Endothelial cell of hepatic sinusoid (primary cell): ENCODE results near the gene IL17RB.

Experiments used
- in situ Hi-C: cut with HindIII; loops from 2 replicates; pipeline ENCODE4 v1.10.0; 2017; ENCODE audit warnings: low sequenced_read_pairs

Gene IL17RB

GRCh38 chr3:53811143-53811927 lies 35.0 kb upstream of the IL17RB start:
- in situ Hi-C loops = no loop called here

DNA sequence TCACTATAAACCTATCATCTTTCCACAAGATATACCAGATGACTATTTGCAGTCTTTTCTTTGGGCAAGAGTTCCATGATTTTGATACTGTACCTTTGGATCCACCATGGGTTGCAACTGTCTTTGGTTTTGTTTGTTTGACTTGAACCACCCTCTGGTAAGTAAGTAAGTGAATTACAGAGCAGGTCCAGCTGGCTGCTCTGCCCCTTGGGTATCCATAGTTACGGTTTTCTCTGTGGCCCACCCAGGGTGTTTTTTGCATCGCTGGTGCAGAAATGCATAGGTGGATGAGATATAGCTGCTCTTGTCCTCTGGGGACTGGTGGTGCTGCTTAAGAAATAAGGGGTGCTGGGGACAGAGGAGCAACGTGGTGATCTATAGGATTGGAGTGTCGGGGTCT lies 33.9 kb upstream of the IL17RB start:
- in situ Hi-C loops = no loop called here

GRCh38 chr3:53813229-53813628 lies 33.1 kb upstream of the IL17RB start:
- in situ Hi-C loops = no loop called here

GRCh38 chr3:53813876-53814275 lies 32.5 kb upstream of the IL17RB start:
- in situ Hi-C loops = no loop called here

- in situ Hi-C loops = no loop called here
These were observed 31.3 kb upstream of the IL17RB start for GRCh38 chr3:53815067-53815466.

DNA sequence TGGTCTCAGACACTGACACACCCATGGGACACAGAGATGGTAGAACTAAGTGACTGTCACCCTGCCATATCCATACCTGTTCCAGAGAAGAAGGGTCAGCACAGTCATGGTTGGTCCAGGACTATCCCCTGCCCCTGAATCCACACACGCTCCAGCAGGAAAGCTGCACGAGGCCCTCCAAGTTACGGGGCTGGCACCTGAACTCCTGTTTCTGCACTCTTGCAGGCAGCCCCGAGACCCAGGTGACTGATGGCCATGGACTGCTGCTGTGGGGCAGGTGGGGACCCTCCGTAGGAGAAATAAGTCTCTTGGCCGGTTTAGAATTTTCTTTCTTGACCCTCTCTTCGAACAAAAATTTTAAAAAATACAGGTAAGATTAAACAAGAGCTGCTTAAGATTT lies 30.7 kb upstream of the IL17RB start:
- in situ Hi-C loops = no loop called here

DNA sequence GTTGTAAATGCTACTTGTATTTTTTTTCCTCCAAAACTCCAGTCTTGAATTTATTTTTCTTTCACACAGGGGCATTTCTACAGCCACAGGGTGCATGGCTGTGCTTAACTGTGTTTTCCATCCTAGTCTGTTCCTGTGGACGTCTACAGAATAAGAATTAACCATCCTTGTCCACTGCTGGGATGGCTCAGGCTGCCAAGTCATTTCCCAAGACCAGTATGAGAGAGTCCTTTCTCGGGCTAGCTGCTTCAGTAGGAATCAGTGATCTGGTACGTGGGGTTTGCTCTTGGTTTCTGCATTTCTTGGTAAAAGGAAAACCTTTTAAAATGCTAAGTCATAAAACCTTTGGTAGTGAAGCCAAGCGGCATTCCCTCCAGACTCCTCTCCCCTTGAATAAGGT lies 29.9 kb upstream of the IL17RB start:
- in situ Hi-C loops = no loop called here

DNA sequence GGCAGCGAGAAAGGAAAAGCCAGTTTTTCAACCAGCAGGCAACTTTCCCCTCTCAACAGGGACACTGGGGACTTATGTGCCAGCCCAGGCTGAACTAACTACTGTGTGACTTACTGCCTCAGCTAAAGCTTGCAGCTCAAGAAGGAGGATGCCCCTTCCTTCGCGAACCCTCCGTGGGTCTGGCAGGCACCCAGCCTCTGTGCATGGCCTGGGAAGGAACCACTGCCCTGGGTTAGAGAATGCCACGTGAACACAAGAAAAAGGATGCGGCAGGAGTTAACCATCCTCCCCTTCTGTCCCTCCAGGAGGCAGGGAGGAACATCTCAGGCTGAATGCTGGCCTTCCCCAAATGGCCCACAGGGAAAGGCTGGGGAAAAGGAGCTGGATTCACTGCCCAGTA lies 29.2 kb upstream of the IL17RB start:
- in situ Hi-C loops = no loop called here

GRCh38 chr3:53817809-53818208 lies 28.6 kb upstream of the IL17RB start:
- in situ Hi-C loops = no loop called here

DNA sequence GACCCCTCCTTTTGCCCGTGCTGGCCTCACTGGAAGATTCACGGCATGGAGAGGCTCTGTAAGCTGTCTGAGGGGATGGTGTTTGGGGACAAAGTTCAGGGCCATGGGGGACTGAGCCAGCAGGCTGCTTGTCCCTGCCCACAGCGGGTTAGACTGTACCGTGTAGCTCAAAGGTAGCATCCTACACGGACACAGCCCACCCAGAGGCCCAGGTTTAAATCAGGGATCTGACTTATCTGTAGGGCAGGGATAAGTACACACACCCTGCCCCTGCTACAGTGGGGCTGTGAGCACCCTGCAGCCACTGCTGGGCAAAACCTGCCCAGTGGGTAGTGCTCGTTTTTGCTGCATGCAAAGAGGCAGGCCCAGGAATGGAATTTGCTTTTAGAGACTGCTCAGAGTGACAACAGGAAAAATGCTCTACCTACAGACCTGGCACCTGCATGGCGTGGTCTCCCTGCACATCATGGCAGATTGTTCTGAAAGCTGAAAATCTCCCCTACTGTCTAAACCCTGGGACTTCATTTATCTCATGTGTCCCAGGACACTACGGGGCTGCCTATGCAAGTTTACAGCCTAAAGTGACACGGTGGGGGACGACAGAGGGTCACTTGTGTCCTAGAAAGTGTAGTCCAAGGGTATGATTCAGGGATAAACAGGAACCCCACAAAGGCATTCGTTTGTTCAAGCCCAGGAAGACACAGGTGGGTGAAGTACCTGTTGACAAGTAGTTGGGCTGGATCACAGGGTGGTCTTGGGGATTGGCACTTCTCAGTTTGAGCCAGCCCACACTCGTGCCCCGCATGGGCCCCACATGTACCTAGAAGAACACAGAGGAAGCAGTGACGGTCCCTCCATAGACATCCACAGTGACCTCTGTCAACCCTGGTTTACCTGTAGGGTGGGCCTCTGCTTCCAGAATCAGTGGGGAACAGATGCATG lies 27.9 kb upstream of the IL17RB start:
- in situ Hi-C loops = no loop called here

- in situ Hi-C loops = no loop called here
These were observed 27.1 kb upstream of the IL17RB start for GRCh38 chr3:53819163-53819868.

DNA sequence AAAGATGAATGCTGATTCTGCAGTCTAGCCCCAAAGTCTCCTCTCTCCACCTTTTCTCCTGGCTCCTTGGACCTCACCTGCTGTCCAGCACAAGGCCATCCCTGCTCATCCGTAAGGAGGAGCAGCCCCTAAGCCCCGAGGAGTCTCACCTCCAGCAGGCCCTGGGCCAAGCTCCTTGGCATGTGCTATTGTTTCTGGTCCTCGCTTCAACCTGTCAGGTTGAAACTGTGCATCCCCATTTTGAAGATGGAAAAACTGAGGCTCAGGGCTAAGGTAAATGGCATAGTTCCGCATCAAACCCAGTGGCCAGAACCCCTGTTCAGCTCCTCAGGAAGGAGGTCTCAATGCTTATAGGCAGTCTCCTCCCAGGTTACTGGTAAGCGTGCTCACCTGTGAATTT lies 26.3 kb upstream of the IL17RB start:
- in situ Hi-C loops = no loop called here

DNA sequence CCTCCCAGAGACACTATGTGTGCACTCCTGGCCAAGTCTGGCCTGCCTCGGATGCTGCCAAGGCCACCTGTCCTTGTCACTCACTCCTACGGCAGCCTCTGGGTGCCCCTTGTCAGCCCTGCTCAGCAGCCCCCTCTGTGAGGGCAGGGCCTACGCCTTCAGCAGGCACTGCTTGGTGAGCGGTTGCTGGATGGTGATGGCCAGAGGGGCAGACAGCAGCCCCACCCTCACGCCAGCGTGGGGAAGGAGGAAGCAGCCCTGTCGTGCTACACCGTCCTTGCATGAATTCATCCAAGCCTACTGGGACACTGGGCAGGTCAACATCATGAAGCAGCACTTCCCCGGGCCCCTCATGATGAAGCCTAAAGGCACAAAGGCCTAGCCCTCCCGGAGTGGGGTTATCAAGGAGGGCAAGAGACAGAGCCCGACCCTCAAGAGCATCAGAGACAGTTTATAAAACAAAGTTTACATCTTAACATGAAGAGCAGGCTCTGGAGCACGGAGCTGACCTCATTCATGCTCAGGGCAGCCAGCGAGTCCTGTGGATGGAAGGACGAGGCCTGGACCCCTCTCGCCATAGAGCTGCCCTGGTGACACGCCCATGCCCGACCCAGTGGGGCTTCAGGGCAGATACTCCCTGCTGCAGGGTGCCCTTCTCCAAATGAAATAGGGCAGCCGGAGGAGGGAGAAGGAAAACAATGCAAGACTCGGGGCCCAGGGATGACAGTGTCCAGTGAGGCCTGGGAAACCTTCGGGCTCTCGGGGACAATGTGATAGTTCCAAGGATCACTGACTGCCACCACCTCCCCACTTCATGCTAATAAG lies 25.4 kb upstream of the IL17RB start:
- in situ Hi-C loops = no loop called here

DNA sequence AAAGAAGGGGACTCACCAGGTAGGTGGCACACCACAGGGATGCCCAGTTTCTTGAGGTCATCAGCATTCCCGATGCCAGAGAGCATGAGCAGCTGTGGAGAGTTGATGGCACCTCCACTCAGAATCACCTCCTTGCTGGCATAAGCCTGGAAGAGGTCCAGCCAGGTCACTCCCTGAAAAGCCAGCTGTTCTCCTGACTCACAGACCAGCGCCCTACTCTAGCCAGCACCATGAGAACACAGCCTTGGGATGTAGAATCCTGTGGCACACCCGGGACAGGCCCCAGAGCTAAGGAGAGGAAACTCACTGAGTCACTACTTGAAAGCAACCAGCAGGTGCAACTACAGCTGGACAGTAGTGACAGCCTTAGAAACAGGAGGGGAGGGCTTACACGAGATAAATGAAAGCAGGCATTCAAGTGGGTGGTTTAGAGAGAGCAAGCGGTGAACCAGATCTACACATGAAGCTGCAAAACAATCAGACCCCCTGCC lies 24.7 kb upstream of the IL17RB start:
- in situ Hi-C loops = no loop called here

DNA sequence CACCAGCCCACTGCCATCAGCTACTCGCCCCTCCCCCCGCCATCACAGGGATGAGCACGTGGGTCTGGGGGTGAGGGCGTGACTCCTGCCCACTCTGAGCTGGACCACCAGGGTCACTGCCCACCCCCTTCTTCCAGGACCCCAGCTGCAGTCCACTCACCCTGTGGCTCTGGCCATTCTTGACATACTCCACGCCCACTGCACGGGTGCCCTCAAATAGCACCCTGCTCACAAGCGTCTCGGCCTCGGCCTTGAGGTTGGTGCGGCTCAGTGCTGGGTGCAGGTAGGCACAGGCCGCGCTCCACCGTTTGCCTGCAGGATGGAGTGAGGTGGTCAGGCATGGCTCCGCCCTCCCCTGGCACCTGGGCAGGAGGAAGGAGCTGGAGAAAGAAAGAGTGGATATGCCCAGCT lies 24.0 kb upstream of the IL17RB start:
- in situ Hi-C loops = no loop called here

- in situ Hi-C loops = no loop called here
These were observed 23.1 kb upstream of the IL17RB start for GRCh38 chr3:53823026-53823955.

- in situ Hi-C loops = no loop called here
These were observed 22.3 kb upstream of the IL17RB start for GRCh38 chr3:53823956-53824657.

DNA sequence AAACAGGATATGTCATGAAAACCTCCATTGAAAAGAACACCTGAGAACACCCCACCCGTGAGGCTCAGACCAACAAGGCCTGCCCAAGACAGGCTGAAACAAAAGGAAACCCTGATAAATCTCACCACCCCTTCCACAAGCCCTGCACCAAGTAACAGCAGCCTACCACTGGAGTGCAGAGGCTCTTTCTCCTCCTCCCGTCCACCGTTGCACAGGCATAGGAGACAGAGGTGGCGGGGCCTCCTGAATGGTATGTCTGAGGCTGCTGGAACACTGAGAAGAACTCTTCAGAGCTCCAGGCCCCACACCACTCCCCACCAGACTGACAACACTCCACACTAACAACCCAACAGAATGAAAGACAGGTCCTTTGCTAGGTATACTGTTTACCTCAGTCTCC lies 21.6 kb upstream of the IL17RB start:
- in situ Hi-C loops = no loop called here

DNA sequence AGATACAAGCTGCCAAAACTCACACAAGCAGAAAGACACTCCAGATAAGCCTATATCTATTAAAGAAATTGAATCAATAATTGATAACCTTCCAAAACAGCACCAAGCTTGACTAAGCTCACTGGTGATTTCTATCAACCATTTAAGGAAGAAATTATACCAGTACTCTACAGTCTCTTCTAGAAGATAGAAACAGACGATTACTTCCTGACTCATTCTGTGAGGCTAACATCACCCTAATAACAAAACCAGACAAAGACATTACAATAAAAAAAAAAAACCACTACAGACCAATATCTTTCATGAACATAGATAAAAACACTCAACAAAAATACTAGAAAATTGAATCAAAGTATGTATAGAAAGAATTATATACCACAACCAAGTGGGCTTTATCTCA lies 20.3 kb upstream of the IL17RB start:
- in situ Hi-C loops = no loop called here
